Keratinocyte (primary cell): ENCODE measurements around the gene MYO10. TPM values are rescaled to one million over a fixed set of nuclear protein-coding genes. Genes with fewer than 3 reads are reported as not detected.

Source experiments
- DNase-seq: peaks from one replicate; pipeline ENCODE4 v3.0.0-alpha.2; 2011; ENCODE audit warnings: low read depth, missing footprints, low spot score
- FAIRE-seq: peaks from 2 replicates; lab custom pipeline; 2011; peaks lifted over from hg19 to GRCh38; lab: Jason Lieb, UNC
- H2AFZ ChIP-seq: 2 replicates; pipeline ENCODE4 v1.6.0; 2012; ENCODE audit warnings: low read length, control low read depth, inconsistent platforms; ENCODE audit not compliant: control insufficient read depth
- H3K27ac ChIP-seq: 2 replicates; pipeline ENCODE4 v1.5.1; 2011; ENCODE audit warnings: low read length; ENCODE audit not compliant: control insufficient read depth, insufficient read depth
- H3K27me3 ChIP-seq: 3 replicates; pipeline ENCODE4 v1.6.0; 2011; ENCODE audit warnings: low read length; ENCODE audit not compliant: control insufficient read depth, insufficient read depth; ENCODE audit errors: extremely low read depth
- H3K36me3 ChIP-seq, 2 experiments: 2 replicates in 1 of 2; 3 replicates in 1 of 2; pipeline ENCODE4 v1.5.1; 2011; ENCODE audit warnings: low read length in 2 of 2, mild to moderate bottlenecking in 1 of 2; ENCODE audit not compliant: control insufficient read depth in 2 of 2, insufficient read depth in 2 of 2; ENCODE audit errors: extremely low read depth in 1 of 2
- H3K4me1 ChIP-seq: 3 replicates; pipeline ENCODE4 v1.5.1; 2011; ENCODE audit warnings: low read length; ENCODE audit not compliant: control insufficient read depth, insufficient read depth; ENCODE audit errors: extremely low read depth
- H3K4me2 ChIP-seq: 3 replicates; pipeline ENCODE4 v1.6.0; 2011; ENCODE audit warnings: low read depth, low read length; ENCODE audit not compliant: control insufficient read depth, insufficient read depth; ENCODE audit errors: extremely low read depth
- H3K4me3 ChIP-seq, 3 experiments: fragments of 200-600 bp in 1 of 3; sonication (generic) in 1 of 3; 2 replicates in 2 of 3; 3 replicates in 1 of 3; pipeline ENCODE4 v1.5.1; 2011 to 2016; ENCODE audit warnings: low read length in 3 of 3, mild to moderate bottlenecking in 3 of 3, control low read depth in 2 of 3, inconsistent platforms in 1 of 3, low read depth in 1 of 3, mixed read lengths in 1 of 3, mixed run types in 1 of 3, moderate library complexity in 1 of 3; ENCODE audit not compliant: control insufficient read depth in 2 of 3, insufficient read depth in 2 of 3; ENCODE audit errors: extremely low read depth in 1 of 3
- H3K79me2 ChIP-seq: 2 replicates; pipeline ENCODE4 v1.6.0; 2012; ENCODE audit warnings: low read length; ENCODE audit not compliant: control insufficient read depth, insufficient read depth
- H3K9ac ChIP-seq: 3 replicates; pipeline ENCODE4 v1.6.0; 2011; ENCODE audit warnings: low read length; ENCODE audit not compliant: control insufficient read depth, insufficient read depth; ENCODE audit errors: extremely low read depth
- H3K9me1 ChIP-seq: 3 replicates; pipeline ENCODE4 v1.6.0; 2011; ENCODE audit warnings: low read length; ENCODE audit not compliant: control insufficient read depth, insufficient read depth; ENCODE audit errors: extremely low read depth
- H3K9me3 ChIP-seq: 2 replicates; pipeline ENCODE4 v1.5.1; 2012; ENCODE audit warnings: low read depth, low read length; ENCODE audit not compliant: control insufficient read depth
- H4K20me1 ChIP-seq: 3 replicates; pipeline ENCODE4 v1.6.0; 2011; ENCODE audit warnings: low read length; ENCODE audit not compliant: control insufficient read depth, insufficient read depth; ENCODE audit errors: extremely low read depth
- CTCF ChIP-seq, 3 experiments: IDR thresholded peaks in 1 of 3; conservative IDR thresholded peaks in 1 of 3; optimal IDR thresholded peaks in 1 of 3; 2 replicates in 2 of 3; 3 replicates in 1 of 3; pipeline versions ENCODE3 to v1.5.1; 2011; ENCODE audit warnings: low read length in 3 of 3, mild to moderate bottlenecking in 3 of 3, moderate library complexity in 2 of 3, control low read depth in 1 of 3, inconsistent platforms in 1 of 3; ENCODE audit not compliant: insufficient read depth in 2 of 3; ENCODE audit errors: extremely low read depth in 1 of 3
- EZH2 ChIP-seq: IDR thresholded peaks from one replicate; pipeline ENCODE4 v1.6.1; 2012; ENCODE audit warnings: inconsistent platforms, mild to moderate bottlenecking, low read length, moderate library complexity
- dilution Hi-C: fragments of 300-500 bp; cut with MboI; formaldehyde crosslinking; loops from one replicate; pipeline ENCODE4 v1.7.0; 2020; ENCODE audit warnings: low sequenced_read_pairs; ENCODE audit not compliant: extremely low pct_ligation_motif_present
- polyA plus RNA-seq, 5 experiments: library from polyadenylated mRNA; depleted of rRNA in 3 of 5; stranded (reverse) in 3 of 5; stranded (forward) in 1 of 5; unstranded in 1 of 5; fragments of >200 nt; gene quantifications; 1 replicate in 1 of 5; 2 replicates in 3 of 5; 3 replicates in 1 of 5; pipeline versions ENCODE4 v1.2.1 to v1.2.3, GENCODE V29; 2011 to 2012; ENCODE audit warnings: missing spikeins in 2 of 5, low read depth in 1 of 5, low replicate concordance in 1 of 5

MYO10 gene
- polyA plus RNA-seq, 1 donor (not counting 4 experiments of a cell fraction or from before 2014, with no cell fraction given), result 22.0 TPM

GRCh38 chr5:16978296-16978695 lies 42.2 kb upstream of the MYO10 start:
- Histone ChIP-seq H3K9me1 (no peaks in the 10 kb centered on the region), H2AFZ (no peak overlapping the region), H3K9me3 (no peaks in the 10 kb centered on the region), H3K4me2 (no peak overlapping the region), H3K9ac (no peak overlapping the region), H4K20me1 (no peaks in the 10 kb centered on the region), H3K79me2 (no peaks in the 10 kb centered on the region), H3K36me3 (no peaks in the 10 kb centered on the region), H3K27ac (no peak overlapping the region), H3K4me3 (no peak overlapping the region), H3K27me3 (no peaks in the 10 kb centered on the region), H3K4me1 (no peaks in the 10 kb centered on the region)
- no peak for TF ChIP-seq EZH2
- TF ChIP-seq CTCF (optimal IDR thresholded peaks at IDR 0.05 in 1 of 3, IDR thresholded peaks at IDR 0.05 in 1 of 3, conservative IDR thresholded peaks at IDR 0.05 in 1 of 3; ENCODE audit: extremely low read depth in 1 of 3, insufficient read depth in 2 of 3, low read length in 3 of 3), result no peak
- FAIRE-seq (no peak), DNase-seq (no peak)
- dilution Hi-C loops, result no loop called here

GRCh38 chr5:16976625-16977008 lies 40.5 kb upstream of the MYO10 start:
- DNase-seq (no peak), FAIRE-seq (no peak)
- no peaks in the 10 kb centered on the region for H4K20me1 ChIP-seq
- H3K4me2 ChIP-seq, result no peak overlapping the region
- no peak overlapping the region for H3K4me3 ChIP-seq
- dilution Hi-C loops, result no loop called here
- H3K4me1 ChIP-seq, result no peaks in the 10 kb centered on the region
- no peaks in the 10 kb centered on the region for H3K9me3 ChIP-seq
- no peak overlapping the region for H3K27ac ChIP-seq
- H3K36me3 ChIP-seq, result no peaks in the 10 kb centered on the region
- TF ChIP-seq CTCF (optimal IDR thresholded peaks at IDR 0.05 in 1 of 3, IDR thresholded peaks at IDR 0.05 in 1 of 3, conservative IDR thresholded peaks at IDR 0.05 in 1 of 3; ENCODE audit: extremely low read depth in 1 of 3, insufficient read depth in 2 of 3, low read length in 3 of 3) (no peak), EZH2 (no peak)
- H3K9me1 ChIP-seq, result no peaks in the 10 kb centered on the region
- no peaks in the 10 kb centered on the region for H3K27me3 ChIP-seq
- no peak overlapping the region for H3K9ac ChIP-seq
- no peaks in the 10 kb centered on the region for H3K79me2 ChIP-seq
- no peak overlapping the region for H2AFZ ChIP-seq
